Uterus (tissue), 2 donors: ENCODE measurements around the gene ZFYVE27.

Experiments
- CTCF ChIP-seq, 4 experiments: fragments of 200-600 bp in 2 of 4; fragments of 450-650 bp in 2 of 4; sonication (generic) in 2 of 4; IDR thresholded peaks; one replicate each; pipeline ENCODE4 v1.5.1; 2016 to 2019; ENCODE audit warnings: antibody characterized with exemption in 4 of 4, mild to moderate bottlenecking in 2 of 4, moderate library complexity in 1 of 4
- POLR2A ChIP-seq, 2 donors: fragments of 450-650 bp; IDR thresholded peaks; one replicate each; pipeline ENCODE4 v1.6.1; 2016; ENCODE audit warnings: antibody characterized with exemption in 2 of 2, mild to moderate bottlenecking in 1 of 2, moderate library complexity in 1 of 2

GRCh38 chr10:97798958-97799610 lies 62.2 kb downstream of the ZFYVE27 start:
- TF ChIP-seq CTCF (IDR thresholded peaks at IDR 0.05) (no peak), POLR2A (IDR thresholded peaks at IDR 0.05) (no peak)
